ENCODE results near the gene PRXL2C. TPM values are rescaled to one million over a fixed set of nuclear protein-coding genes. Genes with fewer than 3 reads are reported as not detected.
"Not testable (repeated sequence)": the region's sequence is repeated elsewhere in the genome, so short reads cannot be mapped to it uniquely, and the experiment has no call there.

PRXL2C gene
- total and polyA plus RNA-seq, 10 of the 15 experiments (the other 5 are each of a cell fraction or from before 2014, with no cell fraction given) = 4.0 to 16.0 (median 7.4) TPM

DNA sequence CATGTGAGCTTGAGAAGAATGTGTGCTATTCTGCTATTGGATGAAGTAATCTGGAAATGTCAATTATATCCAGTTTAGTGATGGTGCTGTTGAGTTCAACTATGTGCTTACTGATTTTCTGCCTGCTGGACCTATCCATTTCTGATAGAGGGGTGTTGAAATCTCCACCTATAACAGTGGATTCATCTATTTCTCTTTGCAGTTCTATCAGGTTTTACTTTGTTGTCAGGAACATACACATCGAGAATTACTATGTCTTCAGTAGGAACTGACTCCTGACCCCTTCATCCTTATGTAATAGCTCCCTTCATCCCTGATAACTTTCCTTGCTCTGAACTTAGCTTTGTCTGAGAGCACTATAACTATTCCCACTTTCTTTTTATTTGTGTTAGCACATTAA is 18.7 kb downstream of the PRXL2C start:
- WGBS (ENCODE audit: insufficient coverage, insufficient replicate concordance, low lambda C conversion rate, missing lambda C conversion rate) = 63% methylated on average over 1 of the region's 1 CpG
- no peaks in the 10 kb centered on the region for H3K36me3 ChIP-seq (ENCODE audit: control insufficient read depth in 2 of 2, insufficient read depth in 2 of 2, low read length in 1 of 2)
- BruUV-seq (replicated peaks) = no TSS peak
- no peaks in the 10 kb centered on the region for H3K9me3 ChIP-seq (replicated peaks; ENCODE audit: control insufficient read depth, insufficient read depth, low read length)
- FAIRE-seq = no peak
- no peak overlapping the region for H3K4me3 ChIP-seq
- RAD21 ChIA-PET (ENCODE audit: unreplicated experiment) = no interaction called here
- H3K79me2 ChIP-seq (ENCODE audit: control insufficient read depth, insufficient read depth, low read length) = no peaks in the 10 kb centered on the region
- no peak overlapping the region for H3K9ac ChIP-seq (ENCODE audit: control insufficient read depth, insufficient read depth, low read length)
- no peak overlapping the region for H2AFZ ChIP-seq (ENCODE audit: control insufficient read depth, low read depth, low read length)
- ATAC-seq = no peak
- SMC1A ChIA-PET (ENCODE audit: uncharacterized antibody, unreplicated experiment) = interaction anchor here (1.3 kb wide), 1 partner anchor 13 kb away, joined by 4 read pairs; no protein-coding TSS in a partner anchor
- in situ Hi-C loops (cut with MboI) (no loop called here), intact Hi-C loops (cut with micrococcal nuclease; ENCODE audit: unreplicated experiment) (no loop called here)
- DNase-seq (ENCODE audit: low read depth, low spot score) = no peak
- H4K20me1 ChIP-seq (ENCODE audit: control insufficient read depth, insufficient read depth) = no peaks in the 10 kb centered on the region
- H3K27me3 ChIP-seq (replicated peaks in 1 of 2; ENCODE audit: control insufficient read depth in 2 of 2, insufficient read depth in 2 of 2, low read length in 1 of 2) = no peaks in the 10 kb centered on the region
- POLR2A ChIA-PET = interaction anchor here (1.6 kb wide), 1 partner anchor 14 kb away, joined by 4 read pairs; no protein-coding TSS in a partner anchor
- H3K4me2 ChIP-seq (ENCODE audit: control insufficient read depth, insufficient read depth) = no peak overlapping the region
- no peak overlapping the region for H3K27ac ChIP-seq (ENCODE audit: control insufficient read depth, insufficient read depth)
- CTCF ChIA-PET = interaction anchor here (0.6 kb wide), 1 partner anchor 306 kb away, joined by 5 read pairs; no protein-coding TSS in a partner anchor
- no peak for TF ChIP-seq BRCA1 (IDR thresholded peaks at IDR 0.05; ENCODE audit: low read depth, low read length)
- H3K4me1 ChIP-seq (ENCODE audit: control insufficient read depth, insufficient read depth, low read length) = no peaks in the 10 kb centered on the region

DNA sequence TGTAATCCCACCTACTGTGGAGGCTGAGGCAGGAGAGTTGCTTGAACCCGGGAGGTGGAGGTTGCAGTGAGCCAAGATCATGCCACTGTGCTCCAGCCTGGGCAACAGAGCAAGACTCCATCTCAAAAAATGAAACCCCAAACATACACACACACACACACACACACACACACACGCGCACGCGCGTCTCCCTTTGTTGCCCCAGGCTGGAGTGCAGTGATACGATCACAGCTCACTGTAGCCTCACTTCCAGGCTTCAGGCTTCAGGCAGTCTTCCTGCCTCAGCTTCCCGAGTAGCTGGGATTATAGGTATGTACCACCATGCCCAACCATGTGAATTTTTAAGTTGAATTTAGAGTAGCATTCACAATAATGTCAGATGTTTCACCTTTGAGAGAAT is 21.5 kb downstream of the PRXL2C start:
- H3K4me1 ChIP-seq (ENCODE audit: control insufficient read depth, insufficient read depth, low read length); H3K36me3 ChIP-seq (ENCODE audit: control insufficient read depth in 2 of 2, insufficient read depth in 2 of 2, low read length in 1 of 2); FAIRE-seq; H3K27me3 ChIP-seq (replicated peaks in 1 of 2; ENCODE audit: control insufficient read depth in 2 of 2, insufficient read depth in 2 of 2, low read length in 1 of 2); H3K9ac ChIP-seq (ENCODE audit: control insufficient read depth, insufficient read depth, low read length); CTCF ChIA-PET; RAD21 ChIA-PET (ENCODE audit: unreplicated experiment); POLR2A ChIA-PET; ATAC-seq; H3K9me3 ChIP-seq (replicated peaks; ENCODE audit: control insufficient read depth, insufficient read depth, low read length); DNase-seq (ENCODE audit: low read depth, low spot score); BruUV-seq (replicated peaks); intact Hi-C loops (cut with micrococcal nuclease; ENCODE audit: unreplicated experiment); H3K27ac ChIP-seq (ENCODE audit: control insufficient read depth, insufficient read depth); H3K79me2 ChIP-seq (ENCODE audit: control insufficient read depth, insufficient read depth, low read length); SMC1A ChIA-PET (ENCODE audit: uncharacterized antibody, unreplicated experiment); in situ Hi-C loops (cut with MboI); H3K4me2 ChIP-seq (ENCODE audit: control insufficient read depth, insufficient read depth); H3K4me3 ChIP-seq; H2AFZ ChIP-seq (ENCODE audit: control insufficient read depth, low read depth, low read length); H4K20me1 ChIP-seq (ENCODE audit: control insufficient read depth, insufficient read depth): not testable (repeated sequence)
- 69% methylated on average over 8 of the region's 8 CpGs for WGBS (ENCODE audit: insufficient coverage, insufficient replicate concordance, low lambda C conversion rate, missing lambda C conversion rate)
